SIG-M5 treated with dmso at 0.1 percent for 504 hours (cell line): Measurements from ENCODE around the gene PACRG.

Source experiments
- DNase-seq: peaks from one replicate; lab custom pipeline; 2025; ENCODE audit not compliant: unreplicated experiment; lab: John Stamatoyannopoulos, UW

Gene PACRG

DNA sequence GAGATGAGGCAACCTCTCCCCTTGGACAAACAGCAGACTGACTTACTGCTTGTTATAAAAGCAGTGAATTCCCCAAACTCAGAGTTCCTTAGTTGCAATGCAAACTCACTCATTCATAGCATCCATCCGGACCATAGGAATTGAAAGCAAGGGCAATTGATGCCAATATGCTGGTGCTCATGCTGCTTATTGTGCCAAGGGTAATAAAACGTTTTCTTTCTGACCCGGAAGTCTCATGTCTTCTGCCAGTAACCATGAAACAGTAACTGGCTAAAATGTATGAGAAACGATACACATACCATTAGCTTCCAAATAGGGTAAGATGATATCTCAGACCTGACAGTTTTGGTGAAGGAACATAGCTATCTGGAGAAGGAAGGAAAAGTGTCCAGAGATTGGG, 18.3 kb upstream of the PACRG start:
- DNase-seq = no peak

DNA sequence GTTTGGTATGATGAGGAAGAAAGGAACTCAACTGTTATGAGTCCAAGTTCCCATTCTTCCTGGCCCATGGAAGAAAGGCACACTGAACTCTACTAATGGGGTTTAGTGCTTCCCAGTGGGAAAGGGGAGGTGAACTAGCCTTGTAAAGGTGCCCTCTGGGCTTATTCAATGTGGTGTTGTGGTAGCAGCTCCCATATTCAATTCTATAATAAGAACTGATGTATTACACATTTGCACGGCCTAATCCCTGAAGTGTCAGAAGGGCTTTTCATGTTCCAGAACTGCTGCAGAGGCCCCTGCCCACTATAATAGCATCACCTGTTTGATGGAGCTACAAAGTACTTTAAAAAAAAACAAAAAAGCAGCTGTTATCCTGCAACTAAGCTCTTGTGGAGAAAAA, 17.4 kb upstream of the PACRG start:
- no peak for DNase-seq

DNA sequence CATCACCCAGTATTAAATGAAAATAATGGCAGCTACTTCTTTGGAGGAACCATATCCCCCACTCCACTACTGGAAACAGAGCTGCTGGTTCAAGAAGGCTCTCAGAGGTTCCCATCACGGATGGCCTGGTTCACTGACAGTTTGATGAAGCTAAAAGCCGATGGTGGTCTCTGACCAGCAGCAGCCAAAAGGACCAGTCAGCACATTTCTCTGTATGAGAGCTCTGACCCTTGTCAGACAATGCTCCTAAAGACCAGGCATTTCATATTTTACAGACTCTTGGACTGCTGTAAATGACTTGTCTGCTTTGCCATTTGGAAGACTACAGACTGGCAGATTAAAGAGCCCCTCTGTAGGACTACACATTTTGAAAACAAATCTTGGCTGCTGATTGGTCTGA, 16.8 kb upstream of the PACRG start:
- no peak for DNase-seq

DNA sequence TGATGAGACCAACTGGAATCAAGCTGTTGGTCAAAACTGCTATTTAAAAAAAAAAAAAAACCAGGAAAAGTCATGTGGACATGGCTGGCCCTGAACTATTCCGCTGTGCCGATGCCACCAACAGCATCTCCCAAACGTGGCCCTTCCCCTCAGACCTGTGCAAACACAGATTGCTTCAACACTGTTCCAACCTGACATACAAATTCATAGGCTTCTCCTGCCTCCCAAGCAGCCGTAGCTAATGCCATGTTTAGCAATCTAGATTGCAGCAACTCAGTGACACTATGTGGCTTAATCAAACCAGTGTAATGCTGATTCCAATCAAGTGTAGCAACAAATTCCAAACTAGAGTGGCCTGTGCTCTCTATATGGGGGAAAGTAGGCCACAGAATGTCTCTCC, 16.4 kb upstream of the PACRG start:
- no peak for DNase-seq

DNA sequence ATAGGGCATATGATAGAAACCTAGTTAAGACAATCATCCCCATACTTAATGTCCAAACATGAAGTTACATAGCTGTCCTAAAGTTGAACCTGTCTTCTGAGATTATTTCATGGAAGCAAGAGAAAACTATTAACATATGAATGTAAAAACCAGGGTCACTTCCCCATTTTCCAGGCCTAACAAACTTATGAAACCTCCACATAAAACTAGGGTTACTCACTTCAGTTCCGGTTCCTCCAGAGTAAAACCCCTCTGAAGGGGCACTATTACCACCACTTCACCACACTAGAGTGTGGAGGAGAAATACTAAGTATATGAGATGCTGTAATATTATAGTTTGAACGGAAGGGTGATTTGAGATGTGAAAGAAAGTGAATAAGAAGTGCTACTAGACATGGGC, 15.1 kb upstream of the PACRG start:
- DNase-seq = peak; percentile 69

DNA sequence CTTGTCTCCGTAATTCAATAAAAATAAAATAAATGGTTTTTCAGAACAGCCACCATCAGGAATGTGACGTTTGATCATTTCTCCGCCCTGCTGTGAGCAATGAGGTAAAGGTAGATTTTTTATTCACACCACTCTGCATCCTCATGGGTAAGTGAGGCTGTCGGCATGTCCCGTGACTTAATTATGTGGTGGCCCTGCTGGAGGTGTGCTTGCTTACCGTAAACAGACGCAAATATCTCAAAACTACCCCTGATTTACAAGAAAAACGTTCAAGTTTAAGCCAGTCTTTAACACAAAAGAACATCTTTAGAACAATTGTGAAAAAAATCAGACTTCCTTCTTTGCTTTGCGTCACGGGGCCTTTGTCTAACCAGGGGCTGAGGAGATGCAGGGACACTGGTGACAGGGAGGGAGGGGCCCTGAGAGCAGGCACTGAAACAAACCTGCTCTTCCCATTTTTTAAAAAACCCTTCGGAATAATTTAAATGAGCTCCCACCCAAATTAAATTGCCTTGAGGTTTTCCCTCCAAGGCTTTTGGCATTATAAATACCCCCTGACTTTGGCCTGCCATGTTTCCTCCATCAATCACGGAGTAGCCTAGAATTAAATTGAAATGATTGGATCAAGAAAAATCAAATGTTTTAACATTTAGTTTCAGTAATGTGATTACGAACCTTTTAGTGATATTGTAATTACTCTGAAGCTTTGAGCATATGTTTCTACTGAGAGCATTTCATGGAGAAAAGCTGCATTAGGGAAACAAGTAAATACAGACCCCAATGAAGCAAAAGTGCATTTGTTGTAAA, 13.6 kb upstream of the PACRG start:
- no peak for DNase-seq

DNA sequence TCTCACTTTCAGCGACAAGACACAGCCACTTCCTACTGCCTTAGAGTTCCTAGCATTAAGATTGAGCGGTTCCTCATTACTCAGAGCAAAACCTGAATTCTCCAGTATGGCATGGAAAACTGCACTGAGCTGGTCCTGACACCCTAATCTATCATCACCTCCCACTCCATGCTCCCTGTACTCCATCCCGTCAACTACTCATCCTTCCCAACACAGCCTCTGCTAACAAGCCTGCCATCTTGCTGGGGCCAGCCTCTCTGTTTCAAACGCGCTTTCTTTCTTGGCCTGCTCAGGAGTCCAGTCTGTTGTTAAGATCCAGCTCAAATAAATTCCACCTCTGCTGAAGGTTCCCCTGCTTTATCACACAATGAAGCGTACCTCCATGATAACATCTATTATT, 12.2 kb upstream of the PACRG start:
- no peak for DNase-seq

DNA sequence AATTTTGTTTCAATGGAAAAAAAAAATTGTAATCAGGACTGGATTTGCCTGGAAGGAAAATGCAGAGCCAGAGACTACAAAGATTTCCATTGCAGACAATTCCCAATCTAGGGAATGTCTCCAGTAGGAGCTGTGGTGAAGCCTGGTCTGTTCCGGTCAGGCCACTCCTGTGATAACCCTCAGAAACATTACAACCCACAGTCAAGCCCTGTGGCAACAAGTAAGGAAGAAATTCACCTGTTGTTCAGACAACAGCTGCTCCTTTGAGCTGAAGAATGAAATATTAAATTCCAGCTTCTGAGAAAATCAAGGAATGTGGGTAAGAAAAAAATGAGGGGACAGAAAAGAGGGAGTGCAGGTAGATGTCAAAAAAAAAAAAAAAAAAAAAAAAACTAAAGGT, 8.2 kb upstream of the PACRG start:
- DNase-seq = no peak

DNA sequence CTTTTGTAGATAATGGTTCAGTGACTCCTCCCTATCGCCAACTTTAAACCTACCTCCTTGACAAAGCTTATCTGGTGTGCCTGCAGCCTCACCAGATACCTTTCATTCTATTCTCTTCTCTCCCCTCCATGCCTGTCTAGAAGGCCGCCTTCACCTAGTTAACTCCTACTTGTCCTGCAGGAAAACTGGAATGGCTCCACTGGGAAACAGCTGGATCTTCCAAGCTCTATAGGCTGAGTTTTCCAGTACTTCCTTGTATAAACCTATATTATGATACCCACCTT, 6.4 kb upstream of the PACRG start:
- no peak for DNase-seq

DNA sequence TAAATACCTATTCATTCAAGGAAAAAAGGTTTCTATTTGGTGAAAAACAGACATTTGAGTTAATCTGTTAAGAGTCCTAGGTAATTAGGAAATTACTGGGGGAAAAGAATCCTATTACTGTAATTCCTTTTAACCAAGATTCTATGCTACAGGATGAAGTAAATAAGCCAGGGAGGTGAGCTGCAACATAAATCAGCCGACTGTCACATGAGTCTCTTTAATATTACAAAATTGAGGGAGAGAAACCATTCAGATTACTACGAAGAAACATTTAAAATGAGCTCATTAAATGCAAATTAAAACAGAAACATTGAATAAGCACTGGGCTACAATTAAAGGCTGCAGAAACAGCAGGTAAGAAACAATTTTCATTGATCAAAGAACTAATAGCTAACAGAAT, 5.5 kb upstream of the PACRG start:
- DNase-seq = no peak

DNA sequence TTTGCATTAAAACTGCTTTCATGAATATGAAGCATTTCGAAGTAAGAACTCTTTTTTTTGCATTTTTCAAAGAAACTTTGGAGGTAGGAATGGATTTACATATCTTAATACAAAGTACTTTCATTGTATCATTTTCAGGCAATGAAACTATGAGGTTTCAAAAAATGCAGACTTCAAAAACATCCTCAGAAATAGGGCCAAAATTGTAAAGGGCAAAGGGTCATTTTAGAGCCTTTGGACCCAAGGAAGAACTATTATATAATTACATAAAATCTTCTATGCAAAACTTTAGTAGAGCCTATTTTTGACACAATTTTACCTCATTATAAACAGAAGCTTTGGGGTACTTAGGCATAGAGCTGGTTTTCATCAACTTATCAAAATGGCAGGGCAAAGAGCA, 5.1 kb upstream of the PACRG start:
- DNase-seq = no peak

DNA sequence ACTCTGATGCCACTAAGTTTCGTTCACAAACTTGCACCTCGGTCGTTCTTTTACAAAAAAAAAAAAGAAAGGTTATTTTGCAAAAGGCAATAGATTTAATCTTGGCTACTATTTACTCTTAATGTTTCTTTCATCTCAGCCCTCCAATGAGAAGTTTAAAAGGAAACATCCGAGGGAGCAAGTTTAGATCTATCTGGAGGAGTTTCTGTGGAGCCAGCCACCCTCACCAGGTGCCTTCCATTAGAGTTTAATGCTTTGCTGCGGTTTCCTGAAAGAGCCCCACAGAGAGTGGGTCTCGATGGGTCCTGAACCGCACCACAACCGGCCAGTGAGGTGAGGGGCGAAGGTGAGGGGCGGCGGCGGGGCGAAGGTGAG, 840 bp upstream of the PACRG start:
- no peak for DNase-seq

DNA sequence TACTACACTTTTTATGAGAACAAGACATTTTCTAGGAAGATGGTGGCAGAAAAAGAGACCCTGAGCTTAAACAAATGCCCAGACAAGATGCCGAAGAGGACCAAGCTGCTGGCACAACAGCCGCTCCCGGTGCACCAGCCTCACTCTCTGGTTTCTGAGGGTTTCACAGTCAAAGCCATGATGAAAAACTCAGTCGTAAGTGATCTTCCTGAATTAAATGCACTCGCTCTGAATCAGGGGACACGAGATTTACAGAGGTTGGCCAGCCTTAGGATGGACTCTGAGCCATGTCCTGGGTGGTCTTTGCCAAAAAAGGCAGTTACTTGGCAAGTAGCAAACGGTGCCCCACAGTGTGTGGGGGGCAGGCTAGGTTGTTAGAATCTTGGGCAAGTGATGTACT, 423 bp downstream of the PACRG start:
- DNase-seq = no peak

DNA sequence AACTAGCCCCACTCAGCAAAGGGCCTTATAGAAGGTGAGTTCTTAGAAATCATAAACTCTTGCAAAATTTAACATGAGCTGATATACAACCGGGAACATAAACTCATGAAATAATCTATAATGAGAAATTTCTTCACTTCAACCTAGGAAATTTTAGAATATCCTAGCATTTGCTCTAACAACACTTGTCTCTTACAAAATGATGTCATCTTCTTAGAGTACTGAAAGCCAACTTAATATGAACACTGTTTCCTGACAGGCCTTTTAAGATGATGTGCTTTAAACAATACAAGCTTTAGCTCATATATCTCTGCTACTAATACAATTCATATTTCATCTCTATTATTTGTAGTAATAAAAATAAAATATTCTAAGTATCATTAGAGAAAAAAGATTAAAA, 932 bp downstream of the PACRG start:
- DNase-seq = no peak

DNA sequence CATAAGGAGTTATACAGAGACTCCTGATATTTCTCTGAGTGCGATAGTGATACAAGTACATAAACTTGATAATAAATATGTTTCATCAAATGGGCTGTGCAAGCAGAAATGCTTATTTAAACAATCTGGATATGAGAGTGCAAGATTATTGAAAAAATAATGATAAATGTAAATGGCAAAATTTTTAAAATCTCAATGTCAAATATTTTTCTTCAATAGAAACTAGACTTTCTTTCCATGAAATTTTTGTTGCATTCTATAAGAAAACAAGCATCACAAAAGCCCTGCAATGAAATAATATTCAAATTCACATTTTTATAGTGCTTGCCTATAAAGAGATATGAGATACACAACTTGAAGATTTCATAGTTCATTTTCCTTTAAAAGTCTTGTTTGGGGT, 2.7 kb downstream of the PACRG start:
- no peak for DNase-seq

DNA sequence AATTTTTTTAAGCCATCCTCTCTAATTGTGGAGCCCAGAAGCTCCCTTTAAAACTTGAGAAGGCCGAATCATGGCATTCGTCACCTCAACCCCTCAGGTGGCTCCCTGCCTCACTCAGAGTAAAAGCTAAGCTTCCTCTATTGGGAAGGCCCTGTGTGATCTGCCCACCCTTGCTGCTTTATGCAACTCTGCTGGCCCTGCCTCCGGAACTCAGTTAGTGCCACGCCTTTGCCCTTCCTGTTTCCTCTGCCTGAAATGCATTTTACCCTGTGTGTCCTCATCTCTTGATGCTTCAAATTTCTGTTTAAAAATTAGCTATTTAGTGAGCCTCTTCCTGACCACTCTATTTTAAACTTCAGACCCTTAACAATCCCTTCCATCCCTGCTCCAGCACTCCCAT, 5.7 kb downstream of the PACRG start:
- peak; percentile 8 for DNase-seq

DNA sequence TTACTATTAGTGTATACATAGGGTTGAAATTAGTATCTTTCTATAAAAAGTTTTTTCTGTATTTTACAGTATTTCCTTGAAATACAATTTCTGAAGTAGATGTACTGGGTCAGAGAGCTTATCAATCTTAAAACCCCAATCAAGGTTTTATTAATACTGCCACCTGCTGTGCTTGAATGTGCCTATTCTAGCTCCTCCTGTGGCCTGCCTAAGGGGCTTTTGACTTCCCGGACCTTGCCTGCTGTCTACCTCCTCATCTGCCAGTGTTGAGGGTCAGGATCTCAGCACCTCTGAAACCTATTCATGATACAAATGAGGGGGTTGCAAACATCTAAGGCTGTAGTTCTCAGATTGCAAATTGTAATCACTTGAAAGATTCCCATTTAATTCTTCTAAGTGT, 9.2 kb downstream of the PACRG start:
- no peak for DNase-seq

DNA sequence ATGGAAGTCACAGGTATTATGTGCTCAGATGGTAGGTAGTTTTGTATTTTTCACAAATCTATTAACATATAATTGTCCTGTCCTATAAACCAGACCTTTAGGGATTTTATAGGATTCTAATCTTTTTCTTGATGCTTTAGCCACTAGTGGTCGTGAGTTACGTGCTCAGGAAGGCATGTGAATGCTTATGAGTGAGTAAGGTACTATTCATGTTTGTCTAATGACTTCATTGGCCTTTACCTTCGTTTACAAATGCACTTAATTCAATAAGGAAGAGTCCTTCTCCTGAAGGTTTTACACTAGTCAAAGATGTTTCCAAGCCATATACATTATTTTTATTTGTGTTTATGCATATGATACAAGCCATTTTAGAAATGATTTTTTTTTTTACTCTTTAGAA, 23.0 kb downstream of the PACRG start:
- DNase-seq = no peak

DNA sequence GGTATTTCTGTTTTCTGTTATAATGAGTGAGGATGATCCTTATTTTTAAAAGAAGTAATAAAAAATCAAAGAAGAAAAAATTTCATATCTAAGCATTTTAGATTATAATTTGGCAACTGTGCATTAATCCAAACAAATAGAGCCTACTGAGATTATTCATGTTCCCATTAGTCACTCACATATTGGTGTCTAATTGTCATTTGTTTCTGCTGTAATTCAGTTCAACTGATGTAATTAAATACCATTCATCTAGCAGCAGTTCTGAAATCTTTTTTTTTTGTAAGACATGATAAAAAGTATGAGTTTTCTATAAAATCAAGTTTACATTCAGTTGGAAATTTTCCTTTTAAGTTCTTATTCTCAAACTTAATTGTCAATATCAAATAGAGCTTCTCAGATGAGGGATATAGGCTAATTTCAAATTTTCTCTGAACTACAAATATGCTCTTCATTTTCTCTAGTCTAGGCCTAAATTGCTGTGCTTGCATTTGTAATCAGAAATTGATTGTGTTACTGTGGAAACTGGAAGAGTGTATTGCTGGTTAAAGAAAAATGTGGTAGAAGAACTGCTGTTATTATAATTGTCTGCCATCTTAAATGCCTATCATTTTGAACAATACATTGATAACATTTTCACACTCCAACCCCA, 23.6 kb downstream of the PACRG start:
- DNase-seq = no peak

DNA sequence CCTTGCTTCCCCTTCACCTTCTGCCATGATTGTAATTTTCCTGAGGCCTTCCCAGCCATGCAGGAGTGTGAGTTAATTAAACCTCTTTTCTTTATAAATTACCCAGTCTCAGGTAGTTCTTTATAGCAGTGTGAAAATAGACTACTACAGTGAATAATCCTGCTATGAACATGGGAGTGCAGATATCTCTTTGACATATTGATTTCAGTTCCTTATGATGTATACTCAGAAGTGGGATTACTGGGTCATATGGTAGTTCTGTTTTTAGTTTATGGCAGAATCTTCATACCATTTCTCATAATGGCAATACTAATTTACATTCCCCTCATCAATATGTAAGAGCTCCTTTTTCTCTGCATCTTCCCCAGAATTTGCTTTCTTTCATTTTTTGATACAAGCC, 26.0 kb downstream of the PACRG start:
- no peak for DNase-seq

DNA sequence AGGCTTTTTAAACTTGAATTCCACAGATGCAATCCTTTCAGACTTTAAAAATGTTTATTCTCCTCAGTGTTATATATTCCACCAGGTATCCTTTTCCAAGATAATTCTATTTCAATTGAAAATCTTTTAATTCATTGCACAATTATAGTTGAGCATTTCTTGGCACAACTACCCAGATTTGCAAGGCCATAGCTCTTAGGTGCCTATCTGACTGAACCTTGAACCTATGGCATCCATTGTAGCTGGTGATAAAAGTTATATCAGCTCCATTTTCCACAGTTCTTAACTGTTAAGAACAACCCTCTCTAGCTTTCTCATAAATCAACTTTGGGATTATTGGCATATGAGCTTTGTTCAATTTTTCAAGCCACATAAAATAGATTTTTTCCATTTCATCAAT, 42.4 kb downstream of the PACRG start:
- no peak for DNase-seq

DNA sequence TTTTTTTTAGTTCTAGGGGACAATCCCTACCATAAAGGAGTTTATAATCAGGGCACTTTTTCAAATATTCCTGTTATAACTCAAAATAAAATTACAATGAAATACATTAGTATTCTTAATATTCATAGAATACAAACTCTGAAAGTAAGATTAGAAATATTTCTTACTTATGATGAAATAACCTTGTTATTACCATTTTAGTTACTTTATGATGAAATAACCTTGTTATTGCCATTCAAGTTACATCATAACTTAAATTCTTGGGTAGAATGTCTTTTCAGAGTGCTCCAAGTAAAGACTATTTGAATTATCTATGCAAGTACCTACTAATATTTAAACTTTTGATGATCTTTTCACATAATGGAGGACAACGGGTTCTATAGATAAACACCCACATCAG, 43.2 kb downstream of the PACRG start:
- no peak for DNase-seq

DNA sequence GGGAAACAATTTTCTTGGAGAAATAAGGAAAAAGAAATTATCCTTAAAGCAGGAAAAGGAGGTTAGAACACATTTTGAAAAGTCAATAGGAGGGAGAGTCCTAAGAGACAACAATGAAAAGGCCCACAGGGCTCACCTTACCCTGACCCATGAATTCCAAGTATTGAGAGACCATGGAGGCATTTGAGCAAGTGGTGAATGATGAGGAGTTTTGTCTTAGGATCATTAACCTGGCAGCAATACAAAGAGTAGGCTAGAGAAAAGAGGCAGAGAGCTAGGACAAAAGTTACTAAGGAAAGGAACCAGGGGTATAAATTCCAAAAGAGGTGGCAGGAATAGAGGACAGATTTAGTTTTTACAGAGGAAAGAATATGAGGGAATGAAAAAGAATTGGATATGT, 44.7 kb downstream of the PACRG start:
- no peak for DNase-seq
